Measurements from ENCODE around the gene MCU.

DNA sequence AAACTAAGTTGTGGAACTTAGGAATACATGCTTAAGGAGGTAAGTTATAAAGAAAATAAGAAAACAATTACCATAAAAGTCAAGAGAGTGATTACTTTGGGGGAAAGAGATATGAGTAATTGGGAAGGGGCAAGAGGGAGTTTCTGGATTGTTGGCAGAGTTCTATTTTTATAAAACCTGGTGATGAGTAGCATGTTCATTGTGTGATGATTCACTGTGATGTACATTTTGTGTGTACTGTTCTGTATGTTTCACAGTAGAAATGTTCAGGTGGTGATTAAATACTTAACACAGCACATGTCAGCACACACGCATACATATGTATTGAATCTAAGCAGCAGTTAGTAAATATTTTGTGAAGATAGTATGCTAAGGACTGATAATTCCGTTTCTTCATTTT is 191.9 kb downstream of the MCU start:
- TF ChIP-seq POLR2A (IDR thresholded peaks at IDR 0.05) (no peak), CTCF (IDR thresholded peaks at IDR 0.05) (no peak), EP300 (IDR thresholded peaks at IDR 0.05; ENCODE audit: low read depth) (no peak), POLR2AphosphoS5 (IDR thresholded peaks at IDR 0.05) (no peak)
